SU-DHL-6 (cell line): ENCODE data around the gene ENOX1.

Experiments used
- H2AFZ ChIP-seq: fragments of 200-600 bp; sonication (generic); 2 replicates; pipeline ENCODE4 v1.6.1; 2014; ENCODE audit warnings: low read depth, mild to moderate bottlenecking, moderate library complexity, mixed read lengths, antibody characterized with exemption, low read length; ENCODE audit not compliant: severe bottlenecking
- H3F3A ChIP-seq: fragments of 200-600 bp; shearing (Covaris generic); 2 replicates; pipeline ENCODE4 v1.6.0; 2016; ENCODE audit warnings: antibody characterized with exemption, mild to moderate bottlenecking; ENCODE audit not compliant: insufficient read depth
- H3K27ac ChIP-seq: fragments of 200-600 bp; sonication (generic); 2 replicates; pipeline ENCODE4 v1.5.1; 2016; ENCODE audit warnings: low read depth, mild to moderate bottlenecking, low read length, moderate library complexity, mixed read lengths
- H3K27me3 ChIP-seq: fragments of 200-600 bp; sonication (generic), shearing (Covaris generic); 2 replicates; pipeline ENCODE4 v1.6.0; 2014; ENCODE audit warnings: mild to moderate bottlenecking, low read length
- H3K36me3 ChIP-seq: fragments of 200-600 bp; sonication (generic); 2 replicates; pipeline ENCODE4 v1.6.1; 2014; ENCODE audit warnings: mild to moderate bottlenecking, low read length, mixed read lengths
- H3K4me2 ChIP-seq: fragments of 300-600, 200-600 bp; shearing (Covaris generic), sonication (generic); 2 replicates; pipeline ENCODE4 v1.6.0; 2014; ENCODE audit warnings: low read length, low read depth, mild to moderate bottlenecking; ENCODE audit not compliant: poor library complexity, severe bottlenecking
- H3K4me3 ChIP-seq: fragments of 200-600 bp; sonication (generic); 2 replicates; pipeline ENCODE4 v1.5.1; 2014; ENCODE audit warnings: antibody characterized with exemption, low read length, mild to moderate bottlenecking, mixed read lengths; ENCODE audit not compliant: insufficient read depth, poor library complexity, severe bottlenecking
- H3K79me2 ChIP-seq: fragments of 200-600 bp; sonication (generic); 2 replicates; pipeline ENCODE4 v1.6.1; 2014; ENCODE audit warnings: mild to moderate bottlenecking, low read length, moderate library complexity; ENCODE audit not compliant: insufficient read depth
- H3K9ac ChIP-seq: fragments of 200-600 bp; sonication (generic); 2 replicates; pipeline ENCODE4 v1.7.0; 2014; ENCODE audit warnings: mild to moderate bottlenecking, low read length
- H3K9me2 ChIP-seq: fragments of 200-600 bp; sonication (generic); replicated peaks from 2 replicates; pipeline ENCODE4 v1.6.1; 2014; ENCODE audit warnings: low read length; ENCODE audit not compliant: insufficient read depth
- H3K9me3 ChIP-seq: fragments of 200-600 bp; sonication (generic); 2 replicates; pipeline ENCODE4 v1.6.1; 2014; ENCODE audit warnings: low read length, mixed read lengths; ENCODE audit not compliant: insufficient read depth
- H4K20me1 ChIP-seq: fragments of 200-600 bp; sonication (generic); 2 replicates; pipeline ENCODE4 v1.6.1; 2014; ENCODE audit warnings: low read depth, mild to moderate bottlenecking, antibody characterized with exemption, low read length, moderate library complexity, mixed read lengths
- CTCF ChIP-seq: fragments of 200-600 bp; sonication (generic); IDR thresholded peaks from one replicate; pipeline ENCODE4 v1.5.1; 2017; ENCODE audit warnings: antibody characterized with exemption, mild to moderate bottlenecking, low read length, moderate library complexity; ENCODE audit not compliant: insufficient read depth, poor library complexity, severe bottlenecking
- EZH2phosphoT487 ChIP-seq: fragments of 200-600 bp; sonication (generic), shearing (Covaris generic); conservative IDR thresholded peaks from 2 replicates; pipeline ENCODE4 v1.6.1; 2018; ENCODE audit warnings: mild to moderate bottlenecking, antibody characterized with exemption, low read length, moderate library complexity, mixed read lengths

Gene ENOX1

GRCh38 chr13:43757266-43757665, 29.5 kb downstream of the ENOX1 start:
- Histone ChIP-seq H3K4me3 (no peak overlapping the region), H3K9ac (no peak overlapping the region), H4K20me1 (no peaks in the 10 kb centered on the region), H3F3A (no peaks in the 10 kb centered on the region), H3K27me3 (no peaks in the 10 kb centered on the region), H3K27ac (no peak overlapping the region), H3K4me2 (no peak overlapping the region), H2AFZ (no peak overlapping the region), H3K9me3 (no peaks in the 10 kb centered on the region), H3K9me2 (no peaks in the 10 kb centered on the region), H3K79me2 (no peaks in the 10 kb centered on the region), H3K36me3 (no peaks in the 10 kb centered on the region)
- TF ChIP-seq CTCF (no peak), EZH2phosphoT487 (no peak)

- Histone ChIP-seq H3K36me3 (no peaks in the 10 kb centered on the region), H3F3A (no peaks in the 10 kb centered on the region), H3K9me2 (no peaks in the 10 kb centered on the region), H3K4me2 (no peak overlapping the region), H4K20me1 (no peaks in the 10 kb centered on the region), H2AFZ (no peak overlapping the region), H3K4me3 (no peak overlapping the region), H3K27ac (no peak overlapping the region), H3K9ac (no peak overlapping the region), H3K9me3 (no peaks in the 10 kb centered on the region), H3K27me3 (no peaks in the 10 kb centered on the region), H3K79me2 (no peaks in the 10 kb centered on the region)
- no peak for TF ChIP-seq CTCF
- TF ChIP-seq EZH2phosphoT487, result no peak
Measured at GRCh38 chr13:43755844-43756243, 30.9 kb downstream of the ENOX1 start.

- H2AFZ ChIP-seq, result no peak overlapping the region
- H3K36me3 ChIP-seq, result no peaks in the 10 kb centered on the region
- H3K79me2 ChIP-seq, result no peaks in the 10 kb centered on the region
- no peaks in the 10 kb centered on the region for H3K9me2 ChIP-seq
- no peak for TF ChIP-seq CTCF
- TF ChIP-seq EZH2phosphoT487, result no peak
- H3K4me2 ChIP-seq, result no peak overlapping the region
- no peaks in the 10 kb centered on the region for H3K27me3 ChIP-seq
- no peaks in the 10 kb centered on the region for H4K20me1 ChIP-seq
- no peaks in the 10 kb centered on the region for H3F3A ChIP-seq
- H3K4me3 ChIP-seq, result no peak overlapping the region
- H3K9me3 ChIP-seq, result no peaks in the 10 kb centered on the region
- H3K27ac ChIP-seq, result no peak overlapping the region
- no peak overlapping the region for H3K9ac ChIP-seq
Measured at GRCh38 chr13:43751624-43752023, 35.1 kb downstream of the ENOX1 start.

GRCh38 chr13:43749503-43749902, 37.3 kb downstream of the ENOX1 start:
- H3K9me2 ChIP-seq, result no peaks in the 10 kb centered on the region
- no peaks in the 10 kb centered on the region for H4K20me1 ChIP-seq
- no peak overlapping the region for H2AFZ ChIP-seq
- no peaks in the 10 kb centered on the region for H3K36me3 ChIP-seq
- TF ChIP-seq EZH2phosphoT487, result no peak
- no peak for TF ChIP-seq CTCF
- no peaks in the 10 kb centered on the region for H3K27me3 ChIP-seq
- no peaks in the 10 kb centered on the region for H3F3A ChIP-seq
- H3K9ac ChIP-seq, result no peak overlapping the region
- H3K4me2 ChIP-seq, result no peak overlapping the region
- H3K9me3 ChIP-seq, result no peaks in the 10 kb centered on the region
- no peaks in the 10 kb centered on the region for H3K79me2 ChIP-seq
- no peak overlapping the region for H3K4me3 ChIP-seq
- H3K27ac ChIP-seq, result no peak overlapping the region
